Neutrophil (primary cell): Measurements from ENCODE around the gene TCERG1L.

Experiments used
- H3K27ac ChIP-seq: fragments of 200-600 bp; sonication (generic); 2 replicates; pipeline ENCODE4 v1.5.1; 2016; ENCODE audit warnings: mild to moderate bottlenecking, moderate library complexity
- H3K27me3 ChIP-seq: fragments of 200-600 bp; sonication (generic); 2 replicates; pipeline ENCODE4 v1.6.0; 2016; ENCODE audit warnings: mild to moderate bottlenecking
- H3K36me3 ChIP-seq: fragments of 200-600 bp; sonication (generic); 2 replicates; pipeline ENCODE4 v1.5.1; 2017
- H3K4me1 ChIP-seq, 2 experiments: fragments of 200-600 bp in 1 of 2; sonication (generic) in 1 of 2; 1 replicate in 1 of 2; 2 replicates in 1 of 2; pipeline versions ENCODE4 v1.5.1 to v1.6.1; 2013 to 2016; ENCODE audit warnings: low read depth in 1 of 2, low read length in 1 of 2, mild to moderate bottlenecking in 1 of 2, moderate library complexity in 1 of 2; ENCODE audit not compliant: control insufficient read depth in 1 of 2, insufficient read depth in 1 of 2
- H3K4me3 ChIP-seq, 2 experiments: fragments of 200-600 bp in 1 of 2; sonication (generic) in 1 of 2; 1 replicate in 1 of 2; 2 replicates in 1 of 2; pipeline ENCODE4 v1.5.1; 2013 to 2016; ENCODE audit warnings: low read depth in 1 of 2, low read length in 1 of 2, mild to moderate bottlenecking in 1 of 2, moderate library complexity in 1 of 2
- H3K9me3 ChIP-seq: fragments of 200-600 bp; sonication (generic); 2 replicates; pipeline ENCODE4 v1.5.1; 2016
- CTCF ChIP-seq: fragments of 200-600 bp; sonication (generic); IDR thresholded peaks from 2 replicates; pipeline ENCODE4 v1.5.1; 2016; ENCODE audit warnings: antibody characterized with exemption

TCERG1L gene

DNA sequence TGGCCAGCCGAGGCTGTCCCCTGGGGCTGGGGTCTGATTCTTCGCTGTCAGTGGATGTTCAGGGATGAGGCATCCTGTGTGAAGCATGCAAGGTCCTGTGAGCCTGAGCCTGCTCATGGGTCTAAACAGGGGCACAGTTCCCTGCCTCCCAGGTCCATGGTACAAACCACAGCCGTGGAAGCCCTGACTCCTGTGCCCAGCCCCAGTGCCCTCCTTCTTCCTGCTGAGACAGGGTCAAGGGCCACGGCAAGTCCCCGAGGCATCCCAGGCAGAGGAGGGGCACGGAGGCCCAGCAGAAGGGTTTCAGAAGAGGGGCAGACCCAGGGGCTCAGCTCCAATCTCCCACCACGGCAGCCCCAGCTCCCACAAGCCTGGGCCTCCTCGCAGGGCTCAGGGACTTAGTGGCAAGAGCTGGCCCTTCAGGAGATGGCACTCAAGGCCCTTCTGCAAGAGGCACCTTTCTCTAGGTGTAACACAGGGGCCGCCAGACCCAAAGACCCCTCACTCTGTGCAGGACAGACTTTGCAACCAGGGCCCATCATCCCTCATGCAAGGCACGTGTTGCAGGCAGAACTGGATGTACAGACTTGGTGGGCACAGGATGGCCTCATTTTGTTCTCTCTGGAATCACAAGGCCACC lies 248.8 kb downstream of the TCERG1L start:
- no peak for TF ChIP-seq CTCF
- Histone ChIP-seq H3K27me3 (no peaks in the 10 kb centered on the region), H3K4me3 (no peak overlapping the region), H3K4me1 (no peaks in the 10 kb centered on the region), H3K36me3 (no peaks in the 10 kb centered on the region), H3K9me3 (no peaks in the 10 kb centered on the region), H3K27ac (no peak overlapping the region)

- no peaks in the 10 kb centered on the region for H3K27me3 ChIP-seq
- H3K4me1 ChIP-seq = no peaks in the 10 kb centered on the region
- no peak overlapping the region for H3K27ac ChIP-seq
- no peaks in the 10 kb centered on the region for H3K9me3 ChIP-seq
- H3K4me3 ChIP-seq = no peak overlapping the region
- TF ChIP-seq CTCF = no peak
- no peaks in the 10 kb centered on the region for H3K36me3 ChIP-seq
Measured at GRCh38 chr10:131061216-131061615, 250.3 kb downstream of the TCERG1L start.

- Histone ChIP-seq H3K4me3 (no peak overlapping the region), H3K9me3 (no peaks in the 10 kb centered on the region), H3K36me3 (no peaks in the 10 kb centered on the region), H3K27ac (no peak overlapping the region), H3K27me3 (no peaks in the 10 kb centered on the region), H3K4me1 (no peaks in the 10 kb centered on the region)
- no peak for TF ChIP-seq CTCF
Measured at GRCh38 chr10:131059881-131060280, 251.6 kb downstream of the TCERG1L start.

- Histone ChIP-seq H3K4me1 (no peaks in the 10 kb centered on the region), H3K4me3 (no peak overlapping the region), H3K36me3 (no peaks in the 10 kb centered on the region), H3K9me3 (no peaks in the 10 kb centered on the region), H3K27ac (no peak overlapping the region), H3K27me3 (no peaks in the 10 kb centered on the region)
- TF ChIP-seq CTCF = no peak
Measured at GRCh38 chr10:131058799-131059198, 252.7 kb downstream of the TCERG1L start.

GRCh38 chr10:131056781-131057180 lies 254.7 kb downstream of the TCERG1L start:
- H3K36me3 ChIP-seq = no peaks in the 10 kb centered on the region
- H3K4me1 ChIP-seq = no peaks in the 10 kb centered on the region
- H3K27ac ChIP-seq = no peak overlapping the region
- no peak overlapping the region for H3K4me3 ChIP-seq
- no peaks in the 10 kb centered on the region for H3K9me3 ChIP-seq
- no peak for TF ChIP-seq CTCF
- H3K27me3 ChIP-seq = no peaks in the 10 kb centered on the region
